Upper lobe of left lung (tissue), 6 donors: ENCODE results near the gene CNN2. TPM values are rescaled to one million over a fixed set of nuclear protein-coding genes. Genes with fewer than 3 reads are reported as not detected.

Experiments
- ATAC-seq, 2 donors: fragments of 200-7000 bp; cut with Tn5 transposase; one replicate each; pipeline ENCODE4 v1.9.1; 2022; ENCODE audit warnings: mild to moderate bottlenecking in 2 of 2, moderate library complexity in 2 of 2; ENCODE audit not compliant: low FRiP score in 2 of 2
- DNase-seq, 2 donors: peaks; one replicate each; pipeline ENCODE4 v3.0.0-alpha.2; 2019 to 2020
- H3K27ac ChIP-seq, 4 donors: fragments of 200-600 bp; sonication (generic); one replicate each; pipeline ENCODE4 v1.5.1; 2016 to 2019
- H3K27me3 ChIP-seq, 4 donors: fragments of 200-600 bp; sonication (generic); one replicate each; pipeline ENCODE4 v1.5.1; 2017 to 2019
- H3K36me3 ChIP-seq, 4 donors: fragments of 200-600 bp; sonication (generic); one replicate each; pipeline ENCODE4 v1.5.1; 2016 to 2019
- H3K4me1 ChIP-seq, 4 donors: fragments of 200-600 bp; sonication (generic); one replicate each; pipeline ENCODE4 v1.5.1; 2018 to 2019
- H3K4me3 ChIP-seq, 4 donors: fragments of 200-600 bp; sonication (generic); one replicate each; pipeline ENCODE4 v1.5.1; 2017 to 2019; ENCODE audit warnings: mild to moderate bottlenecking in 2 of 4, moderate library complexity in 1 of 4
- H3K9me3 ChIP-seq, 4 donors: fragments of 200-600 bp; sonication (generic); one replicate each; pipeline ENCODE4 v1.5.1; 2018 to 2019
- CTCF ChIP-seq, 6 experiments: fragments of 450-650 bp in 4 of 6; fragments of 200-600 bp in 2 of 6; sonication (generic) in 2 of 6; IDR thresholded peaks; one replicate each; pipeline ENCODE4 v1.5.1; 2016 to 2019; ENCODE audit warnings: antibody characterized with exemption in 6 of 6
- EP300 ChIP-seq, 4 donors: sonication (generic); formaldehyde crosslinking; IDR thresholded peaks; one replicate each; pipeline ENCODE4 v1.5.1; 2017; ENCODE audit warnings: antibody characterized with exemption in 4 of 4, control low read depth in 2 of 4
- POLR2A ChIP-seq, 4 donors: fragments of 450-650 bp; IDR thresholded peaks; one replicate each; pipeline ENCODE4 v1.5.1; 2016 to 2017; ENCODE audit warnings: antibody characterized with exemption in 4 of 4, mild to moderate bottlenecking in 2 of 4
- POLR2AphosphoS5 ChIP-seq, 2 donors: sonication (generic); formaldehyde crosslinking; IDR thresholded peaks; one replicate each; pipeline ENCODE4 v1.5.1; 2017; ENCODE audit warnings: antibody characterized with exemption in 2 of 2
- WGBS, 2 donors: methylation state at CpG; one replicate each; pipeline ENCODE4 v1.1.5; 2017 to 2018; 5-methylcytosine and 5-hydroxymethylcytosine counted together
- total RNA-seq, 6 donors: library from RNA; depleted of rRNA in 4 of 6; stranded (reverse); fragments of >200 nt in 4 of 6; gene quantifications; one replicate each; pipeline versions ENCODE4 v1.1.0 to v1.2.1, GENCODE V29; 2016 to 2021
- donor health status: DM: no; HTN: no; CAD: no; lungs with moderate emphysema.
- donor health status: DM: no; HTN: yes; CAD: no; lungs with severe emphysema.

Gene CNN2
- total RNA-seq, 6 donors from 2014 or later = 98.1 to 262 (median 164) TPM

- H3K4me3 ChIP-seq = peak overlapping the region in 3 of 4 donors; percentile 19 to 22 (median 20)
- H3K27ac ChIP-seq = peak overlapping the region in 3 of 4 donors; percentile 57 to 75 (median 67)
- WGBS, 2 donors = 79 to 92% methylated on average over 25 to 50 of the region's 58 CpGs
- no peak for ATAC-seq
- TF ChIP-seq CTCF (IDR thresholded peaks at IDR 0.05) = no peak
- no peak for TF ChIP-seq POLR2A (IDR thresholded peaks at IDR 0.05)
- TF ChIP-seq POLR2AphosphoS5 (IDR thresholded peaks at IDR 0.05) = no peak
- no peak for TF ChIP-seq EP300 (IDR thresholded peaks at IDR 0.05)
- peak in 1 of 2 donors; percentile 95 for DNase-seq
- H3K27me3 ChIP-seq = no peaks in the 10 kb centered on the region
- H3K9me3 ChIP-seq = no peaks in the 10 kb centered on the region
- H3K4me1 ChIP-seq = peaks cover 17 to 43% (median 27%) of the 10 kb centered on the region in 4 donors
- H3K36me3 ChIP-seq = peaks cover 6 to 84% (median 74%) of the 10 kb centered on the region in 4 donors
Observed at GRCh38 chr19:1081301-1082164, 55.1 kb downstream of the CNN2 start.

DNA sequence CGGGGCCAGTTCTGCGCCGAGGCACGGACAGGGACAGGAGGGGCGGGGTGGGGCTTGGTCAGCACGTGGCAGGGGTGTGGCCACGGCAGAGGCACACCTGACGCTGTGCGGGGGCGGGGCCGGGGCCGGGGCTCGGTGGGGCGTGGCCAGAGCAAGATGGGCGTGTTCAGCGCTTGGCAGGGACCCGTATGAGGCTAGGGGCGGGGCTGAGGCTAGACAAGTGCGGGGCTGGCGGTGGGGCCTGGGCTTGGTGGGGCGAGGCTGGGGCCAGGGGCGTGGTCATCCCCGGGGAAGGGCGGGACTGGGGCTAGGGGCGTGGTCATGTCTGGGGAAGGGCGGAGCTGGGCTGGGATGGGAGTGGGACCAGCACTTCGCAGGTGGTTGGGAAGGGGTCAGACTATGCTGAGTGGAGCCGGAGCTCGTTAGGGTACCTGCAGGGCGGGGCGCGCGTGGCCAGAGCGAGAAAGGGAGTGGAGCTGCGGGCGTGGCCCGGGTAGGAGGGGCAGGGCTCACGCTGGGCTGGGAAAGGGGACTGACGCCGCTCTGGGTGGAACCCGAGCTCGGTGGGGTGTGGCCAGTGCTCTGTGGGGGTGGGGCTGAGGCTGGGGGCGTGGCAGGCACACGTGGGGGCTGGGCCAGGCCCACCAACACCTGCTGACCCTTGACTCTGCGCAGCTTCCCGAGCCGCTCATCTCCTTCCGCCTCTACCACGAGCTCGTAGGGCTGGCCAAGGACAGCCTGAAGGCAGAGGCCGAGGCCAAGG lies 55.9 kb downstream of the CNN2 start:
- Histone ChIP-seq H3K27ac (peak overlapping the region in 2 of 4 donors; percentile 67 to 75), H3K36me3 (peaks cover 8 to 90% (median 80%) of the 10 kb centered on the region in 4 donors), H3K4me3 (peak overlapping the region in 3 of 4 donors; percentile 27 to 38 (median 34)), H3K4me1 (peaks cover 10 to 39% (median 20%) of the 10 kb centered on the region in 4 donors), H3K9me3 (no peaks in the 10 kb centered on the region), H3K27me3 (no peaks in the 10 kb centered on the region)
- WGBS, 2 donors = 45 to 73% methylated on average over 32 to 48 of the region's 51 CpGs
- ATAC-seq = peak; percentile 77 to 93
- peak; percentile 93 to 95 for DNase-seq
- TF ChIP-seq POLR2AphosphoS5 (IDR thresholded peaks at IDR 0.05) (peak in 1 of 2 donors; percentile 2), CTCF (IDR thresholded peaks at IDR 0.05) (no peak), EP300 (IDR thresholded peaks at IDR 0.05) (no peak), POLR2A (IDR thresholded peaks at IDR 0.05) (no peak)

- peak overlapping the region in 2 of 4 donors; percentile 67 to 75 for H3K27ac ChIP-seq
- ATAC-seq (no peak), DNase-seq (peak in 1 of 2 donors; percentile 60)
- H3K9me3 ChIP-seq = no peaks in the 10 kb centered on the region
- no peak for TF ChIP-seq POLR2AphosphoS5 (IDR thresholded peaks at IDR 0.05)
- TF ChIP-seq CTCF (IDR thresholded peaks at IDR 0.05) = no peak
- no peak for TF ChIP-seq EP300 (IDR thresholded peaks at IDR 0.05)
- TF ChIP-seq POLR2A (IDR thresholded peaks at IDR 0.05) = no peak
- no peaks in the 10 kb centered on the region for H3K27me3 ChIP-seq
- peaks cover 7 to 38% (median 15%) of the 10 kb centered on the region in 4 donors for H3K4me1 ChIP-seq
- peak overlapping the region in 3 of 4 donors; percentile 27 to 38 (median 34) for H3K4me3 ChIP-seq
- peaks cover 8 to 94% (median 83%) of the 10 kb centered on the region in 4 donors for H3K36me3 ChIP-seq
- 86 to 88% methylated on average over 37 to 58 of the region's 59 CpGs for WGBS, 2 donors
Observed at GRCh38 chr19:1082928-1083816, 56.8 kb downstream of the CNN2 start.
